ENCODE results near the gene RPL11. TPM values are rescaled to one million over a fixed set of nuclear protein-coding genes. Genes with fewer than 3 reads are reported as not detected.

RPL11 gene
- total and polyA plus RNA-seq, 2 of the 8 experiments (the other 6 are each of a cell fraction or from before 2014, with no cell fraction given) = 1,192 to 1,426 TPM

Other genes starting within 250 kb of the RPL11 start
- 54.9 and 58.0 TPM in 2 replicates for gene ASAP3, start 207.6 kb upstream of the RPL11 start, total RNA-seq (2021; fragmentation: NEBNext Ultra II Directional; extraction: Animal tissue kit (Norgen Biotek cat#: 25700))
- gene ASAP3, start 207.6 kb upstream of the RPL11 start, polyA plus RNA-seq (2011; rRNA removed) = 53.1 and 62.6 TPM in 2 replicates
- gene E2F2, start 160.6 kb upstream of the RPL11 start, total RNA-seq (2021; fragmentation: NEBNext Ultra II Directional; extraction: Animal tissue kit (Norgen Biotek cat#: 25700)) = 6.1 and 7.0 TPM in 2 replicates
- 1.8 and 2.3 TPM in 2 replicates for gene E2F2, start 160.6 kb upstream of the RPL11 start, polyA plus RNA-seq (2011; rRNA removed)
- gene ID3, start 132.3 kb upstream of the RPL11 start, total RNA-seq (2021; fragmentation: NEBNext Ultra II Directional; extraction: Animal tissue kit (Norgen Biotek cat#: 25700)) = 240 and 252 TPM in 2 replicates
- gene ID3, start 132.3 kb upstream of the RPL11 start, polyA plus RNA-seq (2011; rRNA removed) = 304 and 490 TPM in 2 replicates
- 56.9 and 61.1 TPM in 2 replicates for gene ELOA, start 51.7 kb downstream of the RPL11 start, total RNA-seq (2021; fragmentation: NEBNext Ultra II Directional; extraction: Animal tissue kit (Norgen Biotek cat#: 25700))
- 12.3 and 15.7 TPM in 2 replicates for gene ELOA, start 51.7 kb downstream of the RPL11 start, polyA plus RNA-seq (2011; rRNA removed)
- 65.0 and 68.8 TPM in 2 replicates for gene PITHD1, start 86.6 kb downstream of the RPL11 start, total RNA-seq (2021; fragmentation: NEBNext Ultra II Directional; extraction: Animal tissue kit (Norgen Biotek cat#: 25700))
- 50.4 and 67.4 TPM in 2 replicates for gene PITHD1, start 86.6 kb downstream of the RPL11 start, polyA plus RNA-seq (2011; rRNA removed)
- 138 and 152 TPM in 2 replicates for gene LYPLA2, start 99.3 kb downstream of the RPL11 start, total RNA-seq (2021; fragmentation: NEBNext Ultra II Directional; extraction: Animal tissue kit (Norgen Biotek cat#: 25700))
- gene LYPLA2, start 99.3 kb downstream of the RPL11 start, polyA plus RNA-seq (2011; rRNA removed) = 211 and 231 TPM in 2 replicates
- 26.0 and 29.9 TPM in 2 replicates for gene GALE, start 108.9 kb downstream of the RPL11 start, total RNA-seq (2021; fragmentation: NEBNext Ultra II Directional; extraction: Animal tissue kit (Norgen Biotek cat#: 25700))
- 33.9 and 36.1 TPM in 2 replicates for gene GALE, start 108.9 kb downstream of the RPL11 start, polyA plus RNA-seq (2011; rRNA removed)
- 13.7 and 15.6 TPM in 2 replicates for gene HMGCL, start 133.6 kb downstream of the RPL11 start, total RNA-seq (2021; fragmentation: NEBNext Ultra II Directional; extraction: Animal tissue kit (Norgen Biotek cat#: 25700))
- 19.5 and 24.3 TPM in 2 replicates for gene HMGCL, start 133.6 kb downstream of the RPL11 start, polyA plus RNA-seq (2011; rRNA removed)
- gene FUCA1, start 176.5 kb downstream of the RPL11 start, total RNA-seq (2021; fragmentation: NEBNext Ultra II Directional; extraction: Animal tissue kit (Norgen Biotek cat#: 25700)) = 6.4 and 7.1 TPM in 2 replicates
- 4.0 and 5.9 TPM in 2 replicates for gene FUCA1, start 176.5 kb downstream of the RPL11 start, polyA plus RNA-seq (2011; rRNA removed)
- not detected in 2 replicates for gene CNR2, start 221.6 kb downstream of the RPL11 start, total RNA-seq (2021; fragmentation: NEBNext Ultra II Directional; extraction: Animal tissue kit (Norgen Biotek cat#: 25700))
- gene CNR2, start 221.6 kb downstream of the RPL11 start, polyA plus RNA-seq (2011; rRNA removed) = not detected in 2 replicates

Measured in H1 (cell line).